HG02571 (cell line): Measurements from ENCODE around the gene FIBP.

Experiments used
- ATAC-seq: cut with Tn5 transposase; IDR thresholded peaks from one replicate; pipeline ENCODE4 v1.9.1; 2021; ENCODE audit warnings: mild to moderate bottlenecking, moderate library complexity; ENCODE audit not compliant: unreplicated experiment

FIBP gene

DNA sequence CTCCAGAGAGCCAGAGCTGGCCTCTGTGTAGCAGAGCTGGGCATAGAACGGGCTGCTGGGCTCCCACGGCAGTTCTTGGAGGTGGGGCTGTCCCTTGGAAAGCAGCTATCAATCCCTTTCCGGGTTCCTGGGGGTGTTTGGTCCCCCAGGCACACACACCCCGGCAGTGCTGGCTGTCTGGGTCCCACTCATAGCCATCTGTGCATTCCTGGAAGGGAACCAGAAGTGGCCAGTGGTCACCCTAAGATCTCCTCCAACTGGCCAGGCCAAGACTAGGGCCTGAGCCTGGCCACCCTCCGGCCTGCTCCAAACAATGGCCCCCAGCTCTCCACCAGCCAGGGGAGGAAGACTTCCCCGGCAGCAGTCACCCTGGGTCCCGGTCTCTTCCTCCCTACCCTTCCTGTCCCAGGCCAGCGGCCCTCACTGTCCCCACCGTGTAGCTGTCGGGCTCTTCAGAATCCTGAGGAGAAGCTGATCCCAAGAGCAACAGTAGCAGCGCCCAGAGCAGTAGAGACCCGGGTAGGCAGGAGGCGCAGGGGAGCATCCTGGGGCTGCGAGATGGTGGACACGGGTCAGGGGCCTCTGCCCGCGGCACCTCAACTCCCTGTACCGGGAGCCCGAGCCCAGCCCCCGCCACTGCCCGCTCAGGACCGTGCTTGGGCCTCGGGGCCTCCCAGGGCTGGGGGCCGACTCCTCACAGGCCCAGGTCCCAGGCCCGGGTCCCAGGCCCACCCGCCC, 16.3 kb downstream of the FIBP start:
- no peak for ATAC-seq

- ATAC-seq, result no peak
Observed at GRCh38 chr11:65870706-65871681, 17.3 kb downstream of the FIBP start.

GRCh38 chr11:65870307-65870658, 18.0 kb downstream of the FIBP start:
- ATAC-seq, result no peak

DNA sequence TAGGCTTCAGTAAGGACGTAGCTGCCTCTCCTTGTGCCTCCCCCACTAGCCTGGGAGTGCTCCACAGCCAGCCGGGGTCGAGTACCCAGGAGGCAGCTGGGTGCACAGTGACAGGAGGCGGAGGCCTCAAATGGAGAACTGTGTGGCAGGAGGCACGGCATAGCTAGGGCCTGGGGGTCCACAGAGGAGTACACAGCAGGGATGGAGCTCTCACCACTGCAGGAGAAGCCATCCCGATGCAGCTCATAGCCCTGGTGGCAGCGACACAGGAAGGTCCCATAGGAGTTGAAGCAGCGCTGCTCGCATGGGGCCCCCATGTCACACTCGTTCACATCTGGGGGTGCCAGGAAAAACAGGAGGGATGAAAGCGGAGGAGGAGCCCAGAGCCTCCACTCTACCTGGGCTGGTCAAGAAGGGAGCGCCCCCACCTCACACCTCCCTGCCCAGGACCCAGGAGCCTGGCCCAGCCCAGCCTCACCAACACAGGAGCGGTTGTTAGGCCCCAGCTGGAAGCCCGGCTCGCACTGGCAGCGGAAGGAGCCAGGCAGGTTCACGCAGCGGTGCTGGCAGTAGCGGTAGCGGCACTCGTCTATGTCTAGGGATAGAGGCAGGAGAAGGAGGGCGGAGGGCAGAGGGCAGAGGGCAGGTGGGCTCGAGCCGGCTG, 18.5 kb downstream of the FIBP start:
- no peak for ATAC-seq

DNA sequence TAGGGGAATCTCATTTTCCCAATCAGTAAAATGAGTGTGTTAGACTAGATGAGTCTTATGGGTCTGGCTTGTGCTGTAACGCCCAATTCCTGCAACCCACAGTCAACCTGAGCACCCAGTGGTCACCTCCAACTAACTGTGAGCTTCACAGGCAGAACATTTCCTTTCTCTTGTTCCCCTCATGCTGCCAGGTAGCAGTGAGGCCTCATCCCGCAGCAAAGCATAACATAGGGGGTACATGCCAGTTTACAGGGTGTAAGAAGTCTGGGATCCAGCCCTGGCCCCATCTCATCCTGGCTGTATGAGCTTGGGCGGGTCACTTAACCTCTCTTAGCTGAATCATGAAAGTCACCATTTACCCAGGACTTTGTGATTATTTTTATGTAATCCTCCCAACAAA, 19.4 kb downstream of the FIBP start:
- no peak for ATAC-seq

DNA sequence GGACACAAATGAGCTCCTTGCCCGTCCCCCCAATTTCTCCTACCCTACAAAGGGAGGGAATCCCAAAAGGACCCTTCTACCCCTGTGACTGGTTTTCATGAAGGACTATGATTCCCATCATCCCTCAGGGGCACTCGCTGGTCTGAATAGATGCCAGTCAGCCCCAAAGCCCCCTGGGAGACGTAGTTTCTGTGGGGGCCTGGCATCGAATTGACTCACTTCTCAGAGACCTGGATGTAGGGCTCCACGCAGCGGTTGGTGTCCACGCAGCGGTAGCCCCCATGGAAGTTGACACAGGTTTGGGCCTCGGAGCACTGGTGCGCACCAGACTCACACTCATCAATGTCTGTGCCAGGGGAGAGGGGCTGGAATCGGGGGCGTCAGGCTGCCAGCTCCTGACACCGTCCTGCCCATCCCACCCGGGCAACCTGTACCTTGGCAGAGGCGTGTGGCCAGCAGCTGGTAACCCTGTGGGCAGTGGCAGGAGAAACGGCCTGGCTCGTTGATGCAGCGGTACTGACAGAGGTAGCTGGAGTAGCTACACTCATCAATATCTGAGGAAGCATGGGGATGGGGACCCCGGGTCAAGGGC, 20.1 kb downstream of the FIBP start:
- ATAC-seq, result no peak

GRCh38 chr11:65867284-65868071, 20.8 kb downstream of the FIBP start:
- no peak for ATAC-seq

DNA sequence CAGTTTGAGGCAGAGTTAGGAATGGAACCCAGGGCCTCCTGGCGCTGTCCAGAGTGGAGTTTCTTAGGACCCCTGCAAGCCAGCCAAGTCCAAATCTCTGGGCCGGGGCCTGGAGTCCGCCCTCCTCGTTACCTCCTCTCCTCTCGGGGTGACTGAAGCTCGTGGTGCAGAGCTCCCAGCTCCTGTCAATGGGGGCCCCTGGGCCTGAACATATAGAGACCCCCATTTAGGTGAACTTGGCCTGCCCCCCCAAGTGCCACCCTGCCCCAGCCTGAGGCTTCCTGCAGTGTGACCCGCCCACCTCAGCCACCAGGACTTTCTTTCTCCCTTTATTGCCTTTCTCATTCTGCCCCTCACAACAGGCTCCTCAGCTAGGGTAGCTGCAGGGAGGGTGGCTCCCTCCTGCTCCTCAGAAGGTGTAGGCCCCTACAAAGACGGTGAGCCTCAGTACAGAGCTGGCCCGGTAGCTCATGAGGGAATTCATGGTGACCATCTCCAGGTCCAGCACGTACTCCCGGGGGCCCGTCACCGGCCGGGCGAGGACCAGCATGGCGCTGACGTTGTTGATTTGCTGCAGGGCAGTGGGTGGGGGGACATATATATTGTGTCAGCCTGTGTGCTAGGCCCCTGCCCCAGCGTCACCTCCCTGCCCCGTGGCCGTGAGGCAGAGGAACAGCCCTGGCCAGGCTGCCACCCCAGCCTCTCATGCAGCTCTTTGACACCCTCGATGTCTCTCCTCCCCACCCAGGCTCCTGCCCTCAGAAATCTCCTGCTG, 21.6 kb downstream of the FIBP start:
- ATAC-seq, result no peak

DNA sequence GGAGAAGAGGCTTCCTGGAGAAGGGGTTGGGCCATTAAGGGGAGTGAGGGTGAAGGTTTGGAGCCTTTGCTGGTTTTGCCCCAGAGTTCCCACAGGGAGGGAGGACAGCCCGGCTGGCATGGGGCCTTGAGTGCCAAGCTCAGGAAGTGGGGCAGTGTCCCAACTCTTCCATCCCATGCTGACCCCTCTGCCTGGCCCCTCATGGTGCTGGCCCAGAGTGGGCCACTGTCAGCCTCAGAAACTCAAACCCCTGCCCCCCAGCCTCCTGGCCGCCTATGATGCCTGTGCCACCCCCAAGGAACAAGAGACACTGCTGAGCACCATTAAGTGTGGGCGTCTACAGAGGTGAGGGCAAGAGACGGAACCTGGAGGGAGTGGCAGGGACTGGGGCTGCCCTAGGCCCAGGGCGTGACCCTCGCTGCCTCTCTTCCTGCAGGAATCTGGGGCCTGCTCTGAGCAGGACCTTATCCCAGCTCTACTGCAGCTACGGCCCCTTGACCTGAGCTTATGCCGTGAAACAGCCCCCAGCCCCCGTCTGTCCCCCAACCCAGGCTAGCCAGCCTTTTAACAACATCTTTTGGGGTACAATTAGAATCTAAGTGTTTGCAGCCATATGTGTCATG, 22.6 kb downstream of the FIBP start:
- ATAC-seq, result no peak

GRCh38 chr11:65864706-65865471, 23.4 kb downstream of the FIBP start:
- ATAC-seq, result no peak

DNA sequence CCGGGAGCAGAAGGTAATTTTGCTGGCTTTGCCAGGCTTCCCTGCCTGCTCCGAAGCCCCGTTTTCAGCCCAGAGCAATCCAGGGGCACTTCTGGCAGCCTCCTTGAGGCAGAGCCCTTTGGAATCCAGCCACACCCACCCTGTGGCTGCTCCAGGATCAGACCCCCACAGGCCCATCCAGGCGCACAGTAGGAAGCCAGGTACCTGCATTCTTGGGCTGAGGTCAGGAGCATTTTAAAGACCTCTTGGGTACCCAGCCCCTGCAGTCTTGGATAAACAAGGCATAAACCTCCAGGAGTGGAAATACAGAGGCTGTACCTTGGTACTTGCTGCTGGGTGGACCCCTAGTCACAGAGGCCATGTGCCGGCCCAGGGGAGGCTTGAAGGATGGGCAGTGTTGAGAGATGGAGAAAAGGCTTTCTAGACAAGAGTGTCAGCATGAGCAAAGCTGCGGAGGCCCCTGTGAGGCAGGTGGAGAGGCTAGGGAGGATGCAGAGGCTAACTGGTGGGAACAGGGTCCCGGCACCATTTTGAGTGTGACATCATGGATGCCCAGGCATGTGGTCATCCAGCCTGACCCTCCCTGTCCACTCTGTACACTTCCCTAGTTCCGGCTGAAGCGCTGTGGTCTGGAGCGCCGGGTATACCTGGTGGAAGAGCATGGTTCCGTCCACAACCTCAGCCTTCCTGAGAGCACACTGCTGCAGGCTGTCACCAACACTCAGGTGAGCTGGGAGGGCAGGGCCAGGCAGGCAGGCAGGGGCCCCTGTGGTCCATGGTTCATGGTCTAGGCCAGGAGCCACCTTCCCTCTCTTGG, 24.2 kb downstream of the FIBP start:
- no peak for ATAC-seq

DNA sequence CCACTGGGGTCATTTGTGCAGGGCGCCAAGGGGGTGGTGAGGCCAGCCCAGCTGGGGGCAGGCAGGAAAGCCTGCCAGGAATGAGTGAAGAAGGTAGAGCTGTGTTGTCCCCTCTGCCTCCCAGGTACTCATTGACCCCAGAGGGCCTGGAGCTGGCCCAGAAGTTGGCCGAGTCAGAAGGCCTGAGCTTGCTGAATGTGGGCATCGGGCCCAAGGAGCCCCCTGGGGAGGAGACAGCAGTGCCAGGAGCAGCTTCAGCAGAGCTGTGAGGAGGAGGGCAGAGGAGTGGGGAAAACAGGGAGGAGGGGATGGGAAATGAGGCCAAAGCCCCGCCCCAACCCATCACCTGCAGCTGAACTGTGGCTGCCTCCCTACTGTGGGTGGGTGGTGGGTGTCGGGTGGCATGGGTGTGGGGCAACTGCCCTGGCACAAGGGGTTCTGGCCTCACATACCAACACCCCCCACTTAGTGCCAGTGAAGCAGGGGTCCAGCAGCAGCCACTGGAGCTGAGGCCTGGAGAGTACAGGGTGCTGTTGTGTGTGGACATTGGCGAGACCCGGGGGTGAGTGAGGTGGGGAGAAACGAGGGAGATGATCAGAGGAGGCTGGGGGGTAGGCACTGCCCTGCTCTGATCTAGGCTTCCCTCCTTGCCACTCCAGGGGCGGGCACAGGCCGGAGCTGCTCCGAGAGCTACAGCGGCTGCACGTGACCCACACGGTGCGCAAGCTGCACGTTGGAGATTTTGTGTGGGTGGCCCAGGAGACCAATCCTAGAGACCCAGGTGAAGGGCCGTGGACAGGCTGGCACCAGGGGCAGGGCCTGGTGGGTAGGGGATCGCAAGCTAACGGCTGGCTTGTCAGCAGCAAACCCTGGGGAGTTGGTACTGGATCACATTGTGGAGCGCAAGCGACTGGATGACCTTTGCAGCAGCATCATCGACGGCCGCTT, 25.1 kb downstream of the FIBP start:
- no peak for ATAC-seq

GRCh38 chr11:65862191-65862735, 26.0 kb downstream of the FIBP start:
- no peak for ATAC-seq

GRCh38 chr11:65861533-65862183, 26.6 kb downstream of the FIBP start:
- ATAC-seq, result no peak

DNA sequence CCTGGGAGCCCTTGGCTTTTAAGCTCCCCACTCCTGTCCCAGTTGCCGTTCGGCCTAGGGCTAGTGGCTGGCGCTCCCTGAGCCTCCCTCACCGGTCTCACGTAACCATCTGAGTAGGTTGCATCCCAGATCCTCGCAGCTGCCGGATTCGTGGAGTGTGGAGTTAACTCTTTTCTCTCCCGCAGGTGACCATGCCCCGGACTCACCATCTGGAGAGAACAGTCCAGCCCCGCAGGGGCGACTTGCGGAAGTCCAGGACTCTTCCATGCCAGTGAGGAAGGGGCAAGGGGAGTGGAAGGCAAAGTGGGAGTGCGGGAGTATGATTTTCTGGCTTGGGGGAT, 27.1 kb downstream of the FIBP start:
- ATAC-seq, result no peak
